LoVo (cell line): Measurements from ENCODE around the gene BIRC5.
"Not testable (repeated sequence)": the region's sequence is repeated elsewhere in the genome, so short reads cannot be mapped to it uniquely, and the experiment has no call there.

Experiments used
- DNase-seq: peaks from one replicate; pipeline ENCODE4 v3.0.0-alpha.2; 2016; ENCODE audit warnings: low spot score

BIRC5 gene

DNA sequence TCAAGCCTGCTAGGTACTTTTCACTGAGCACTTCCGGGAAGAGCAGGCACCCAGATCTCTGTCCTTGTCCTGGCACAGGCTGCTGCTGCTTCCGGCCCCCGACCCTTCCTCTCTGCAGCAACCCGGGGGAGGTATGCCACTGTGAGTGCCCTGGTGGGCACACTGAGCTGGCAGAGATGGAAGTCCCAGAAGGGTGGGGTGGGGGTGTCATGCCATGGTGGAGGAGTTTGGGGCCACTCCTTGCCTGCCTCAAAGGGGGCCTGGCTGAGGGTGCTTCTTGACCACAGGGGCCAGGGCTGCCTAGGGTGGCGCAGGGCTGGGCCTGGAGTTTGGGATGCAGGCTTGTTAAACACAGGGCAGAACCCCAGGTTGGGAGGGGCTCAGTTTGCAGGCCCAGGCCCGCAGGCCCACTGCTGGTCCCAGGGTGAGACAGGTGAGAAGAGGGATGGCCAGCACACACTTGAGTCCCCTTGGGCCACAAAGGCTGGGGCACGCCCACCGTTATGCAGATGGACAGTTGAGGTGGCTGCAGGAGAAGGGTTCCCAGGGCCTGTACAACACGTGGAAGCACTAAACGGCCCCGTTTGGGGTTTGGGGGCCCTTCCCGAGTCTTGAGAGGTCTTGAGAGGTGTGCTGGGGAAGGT lies 26.1 kb downstream of the BIRC5 start:
- DNase-seq, result no peak

- no peak for DNase-seq
Measured at GRCh38 chr17:78240839-78241238, 26.8 kb downstream of the BIRC5 start.

DNA sequence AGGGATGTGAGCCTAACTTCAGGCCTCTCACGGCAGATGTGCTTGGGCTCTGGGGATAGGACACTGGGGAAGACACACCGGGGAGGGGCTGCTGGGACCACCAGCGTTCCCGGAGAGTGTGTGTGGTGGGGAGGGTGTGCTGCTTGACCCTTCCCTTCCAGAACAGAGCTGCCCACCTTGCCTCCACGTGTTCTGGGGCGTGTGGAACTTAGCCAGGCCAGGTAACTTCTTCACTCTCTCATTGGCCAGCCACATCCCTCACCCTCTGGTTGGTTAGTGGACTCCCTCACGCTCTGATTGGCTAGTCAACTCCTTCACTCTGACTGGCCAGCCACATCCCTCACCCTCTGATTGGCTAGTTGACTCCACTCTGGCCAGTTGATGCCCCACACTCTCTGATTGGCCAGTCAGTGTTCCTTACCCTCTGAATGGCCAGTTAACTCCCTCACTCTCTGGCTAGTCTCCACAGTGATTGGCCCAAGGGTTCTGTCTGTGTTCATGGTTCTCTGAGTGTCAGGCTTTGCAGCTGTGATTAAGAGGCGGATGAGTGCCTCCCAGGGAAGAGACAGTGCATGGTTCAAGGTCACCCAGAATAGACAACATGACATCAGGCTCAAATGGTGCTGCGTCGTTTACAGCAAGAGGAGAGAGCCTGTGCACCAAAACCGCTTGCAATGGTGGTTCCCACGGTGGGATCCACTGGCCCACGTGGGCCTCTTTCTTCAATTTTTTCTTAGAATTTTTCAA lies 27.4 kb downstream of the BIRC5 start:
- no peak for DNase-seq

DNA sequence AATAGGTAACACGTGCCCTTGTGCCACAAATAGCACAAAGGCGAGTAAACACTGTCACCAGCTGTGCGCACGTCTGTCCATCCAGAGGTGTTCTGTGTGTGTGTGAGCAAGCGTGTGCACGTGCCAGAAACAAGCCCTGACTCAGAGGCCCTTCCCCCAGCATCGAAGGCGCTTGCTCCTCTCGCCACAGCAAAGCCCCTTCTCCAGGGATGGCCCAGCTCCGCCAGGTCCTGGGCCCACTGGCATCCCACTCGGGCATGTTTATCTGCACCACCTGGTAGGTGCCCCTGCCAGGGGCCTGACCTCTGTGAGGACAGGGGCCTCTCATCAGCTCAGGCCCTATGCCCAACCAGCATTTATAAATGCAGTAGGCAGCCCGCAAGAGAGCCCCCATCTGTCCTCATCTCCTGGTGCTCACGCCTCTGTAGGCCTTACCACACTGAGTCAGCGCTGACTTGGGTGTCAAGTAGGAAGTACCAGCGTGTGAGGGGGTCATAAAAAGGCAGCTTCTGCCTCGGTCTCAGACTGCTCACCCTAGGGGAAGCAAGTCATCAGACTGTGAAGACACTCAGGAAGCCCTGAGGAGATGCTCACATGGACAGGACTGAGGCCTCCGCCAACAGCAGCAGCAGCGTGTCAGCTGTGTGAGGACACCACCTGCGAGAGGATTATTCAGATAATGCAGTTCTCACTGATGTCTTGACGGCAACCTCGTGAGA lies 28.1 kb downstream of the BIRC5 start:
- no peak for DNase-seq

DNA sequence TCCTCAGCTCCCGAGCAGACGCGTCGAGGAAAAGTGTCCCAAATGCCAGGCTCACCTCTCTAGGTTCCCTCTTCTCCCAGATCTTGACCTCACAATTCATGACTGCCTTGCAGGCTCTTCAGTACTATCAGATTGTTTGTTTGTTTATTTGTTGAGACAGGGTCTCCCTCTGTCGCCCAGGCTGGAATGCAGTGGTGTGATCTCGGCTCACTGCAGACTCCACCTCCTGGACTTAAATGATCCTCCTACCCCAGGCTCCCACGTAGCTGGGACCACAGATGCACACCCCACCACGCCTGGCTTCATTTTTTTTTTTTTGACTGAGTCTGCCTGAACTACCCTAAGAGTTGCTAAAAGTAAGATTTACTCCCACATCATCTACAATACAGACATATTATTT lies 33.3 kb downstream of the BIRC5 start:
- no peak for DNase-seq

- no peak for DNase-seq
Measured at GRCh38 chr17:78248051-78248914, 34.2 kb downstream of the BIRC5 start.

DNA sequence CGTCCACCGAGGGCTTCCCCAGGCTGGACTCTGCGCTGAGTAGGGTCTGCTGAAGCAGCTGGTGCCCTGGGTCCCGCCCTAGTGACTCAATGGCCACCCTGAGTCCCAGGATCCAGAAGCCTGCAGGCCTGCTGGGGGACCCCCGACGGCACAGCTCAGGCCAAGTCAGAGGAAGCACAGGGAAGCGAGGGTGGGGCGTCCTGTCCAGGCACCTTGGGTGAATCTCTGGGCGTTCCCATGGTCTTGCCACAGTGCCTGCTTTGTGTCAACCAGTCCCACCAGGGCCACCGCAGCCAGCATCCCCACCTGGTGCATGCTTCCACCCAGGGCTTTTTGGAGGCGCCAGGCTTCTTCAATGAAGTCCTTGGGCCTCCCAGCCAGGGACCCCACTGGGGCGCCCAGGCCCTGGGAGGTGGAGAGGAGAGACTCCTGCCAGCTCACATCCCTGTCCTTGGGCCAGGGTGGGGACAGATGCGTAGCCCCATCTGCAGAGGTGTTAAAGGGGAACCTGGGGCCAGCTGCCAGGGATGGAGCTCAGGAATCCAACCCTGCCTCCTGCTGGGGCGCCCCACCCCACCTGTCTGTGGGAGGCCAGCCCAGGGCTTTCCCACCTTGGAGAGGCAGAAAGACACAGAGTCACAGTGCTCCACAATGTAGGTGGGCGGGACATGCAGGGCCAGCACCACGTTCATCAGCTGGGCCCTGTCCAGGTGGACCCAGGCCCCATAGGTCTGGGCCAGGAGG lies 35.2 kb downstream of the BIRC5 start:
- DNase-seq, result no peak

- DNase-seq, result no peak
Measured at GRCh38 chr17:78249818-78250806, 36.1 kb downstream of the BIRC5 start.

DNA sequence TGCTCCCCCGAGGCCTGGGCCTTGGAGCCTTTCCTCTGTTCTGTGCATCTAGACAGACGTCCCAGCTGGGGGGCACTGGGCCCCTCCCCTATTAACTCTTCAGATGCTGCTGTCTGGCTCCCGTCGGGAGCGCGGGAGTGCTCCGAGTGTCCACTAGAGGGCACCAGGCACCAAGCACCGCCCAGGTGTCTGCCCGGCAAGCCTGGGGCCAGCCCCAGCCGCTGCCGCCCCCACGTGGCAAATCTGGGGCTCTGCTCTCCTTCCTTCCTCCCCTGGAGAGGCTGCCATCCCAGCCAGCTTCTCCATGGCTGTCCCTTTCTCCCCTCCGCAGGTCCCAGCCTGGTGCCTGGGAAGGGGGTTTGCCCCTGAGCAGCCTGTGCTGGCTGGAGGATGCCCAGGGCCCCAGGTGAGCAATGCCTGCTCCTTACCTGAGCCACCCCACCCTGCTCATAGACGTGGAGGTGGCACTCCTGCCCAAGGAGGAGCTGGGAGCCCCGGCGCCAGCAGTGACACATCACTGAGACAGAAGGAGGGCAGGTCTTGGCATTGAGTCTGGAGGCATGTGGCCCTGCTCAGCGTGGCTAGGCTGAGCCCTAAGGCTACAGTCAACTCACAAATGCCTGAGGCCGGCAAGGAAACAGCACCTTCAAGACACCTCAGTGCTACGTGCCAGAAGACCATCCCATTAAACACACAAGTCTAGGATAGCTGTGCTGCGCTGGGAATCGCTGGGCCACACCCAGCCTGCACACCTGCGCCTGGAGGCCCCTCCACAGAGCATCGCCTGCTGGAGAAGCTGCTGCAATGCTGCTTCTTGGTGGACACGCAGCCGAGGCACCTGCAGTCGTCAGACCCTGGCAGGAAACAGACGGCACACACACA lies 37.1 kb downstream of the BIRC5 start:
- peak; percentile 83 for DNase-seq

- DNase-seq, result no peak
Measured at GRCh38 chr17:78251773-78252103, 37.7 kb downstream of the BIRC5 start.

DNA sequence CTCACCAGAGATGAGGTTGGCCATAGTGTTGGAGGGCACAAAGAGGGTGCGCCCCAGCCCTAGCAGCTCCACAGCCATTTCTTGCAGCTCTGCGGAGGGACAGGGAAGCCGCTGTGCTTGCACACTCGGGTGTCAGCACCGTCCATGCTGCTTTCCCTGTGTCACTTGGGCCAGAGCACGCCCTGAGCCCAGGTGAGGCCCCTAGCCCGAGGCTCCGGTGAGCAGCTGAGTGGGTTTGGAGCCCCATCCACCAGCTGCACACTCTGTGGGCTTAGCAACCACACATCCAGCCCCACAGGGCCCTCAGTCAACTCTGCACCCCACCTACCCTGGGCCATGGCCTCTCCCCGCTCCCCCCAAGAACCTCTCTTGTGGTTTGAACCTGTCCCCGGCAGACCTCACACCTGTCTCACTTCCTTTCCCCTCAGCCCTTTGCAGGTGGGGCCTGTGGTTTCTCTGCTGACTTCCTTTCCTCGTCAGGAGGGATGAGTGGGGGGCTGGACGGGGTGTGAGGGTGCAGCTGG lies 38.1 kb downstream of the BIRC5 start:
- no peak for DNase-seq

DNA sequence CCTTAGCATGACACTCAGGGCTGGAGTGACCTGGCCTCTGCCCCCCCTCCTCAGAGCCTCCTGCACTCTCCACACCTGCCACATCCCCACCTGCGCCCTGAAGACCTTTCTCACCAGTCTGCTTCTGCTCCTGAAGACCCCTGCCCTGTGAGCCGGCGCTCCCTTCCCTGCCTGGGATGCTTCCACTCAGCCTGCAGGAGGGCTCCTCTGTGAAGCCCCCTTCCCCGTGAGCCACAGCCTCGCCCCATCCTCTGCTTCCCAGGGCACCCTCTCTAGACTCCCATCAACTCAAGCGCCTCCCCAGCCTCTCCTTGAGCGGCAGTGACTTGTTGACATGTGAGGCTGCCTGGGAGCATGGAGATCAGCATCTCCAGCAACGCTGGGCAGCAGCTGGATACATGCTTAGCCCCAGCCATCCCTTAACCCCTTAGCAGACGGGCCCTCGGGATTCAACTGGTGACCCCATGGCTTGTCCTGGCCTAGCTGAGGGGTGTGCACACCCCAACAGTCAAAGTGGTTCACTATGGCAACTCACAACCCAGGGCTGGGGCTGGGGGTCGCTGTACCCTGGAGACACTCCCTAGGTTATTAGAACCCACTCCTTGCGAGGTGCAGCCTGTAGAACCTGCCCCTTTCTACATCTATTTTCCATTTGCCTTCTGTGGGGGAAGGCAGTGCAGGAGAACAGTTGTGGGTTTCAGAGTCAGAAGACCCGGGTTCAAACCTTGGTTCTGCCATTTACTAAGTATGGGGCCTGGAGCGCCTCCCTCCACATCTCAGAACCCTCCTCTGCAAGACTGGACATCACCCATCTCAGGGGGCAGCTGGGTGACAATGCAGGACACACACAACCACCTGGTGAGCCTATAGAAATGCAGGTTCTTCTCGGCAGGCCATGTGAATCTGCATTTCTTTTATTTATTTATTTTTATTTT lies 38.9 kb downstream of the BIRC5 start:
- no peak for DNase-seq

DNA sequence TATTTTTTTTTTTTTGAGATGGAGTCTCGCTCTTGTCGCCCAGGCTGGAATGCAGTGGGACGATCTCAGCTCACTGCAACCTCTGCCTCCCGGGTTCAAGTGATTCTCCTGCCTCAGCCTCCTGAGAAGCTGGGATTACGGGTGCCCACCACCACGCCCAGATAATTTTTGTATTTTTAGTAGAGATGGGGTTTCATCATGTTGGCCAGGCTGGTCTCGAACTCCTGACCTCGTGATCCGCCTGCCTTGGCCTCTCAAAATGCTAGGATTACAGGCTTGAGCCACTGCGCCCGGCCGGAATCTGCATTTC lies 39.5 kb downstream of the BIRC5 start:
- not testable (repeated sequence) for DNase-seq

- peak; percentile 84 for DNase-seq
Measured at GRCh38 chr17:78253946-78254672, 40.1 kb downstream of the BIRC5 start.

- no peak for DNase-seq
Measured at GRCh38 chr17:78255029-78255656, 41.1 kb downstream of the BIRC5 start.

DNA sequence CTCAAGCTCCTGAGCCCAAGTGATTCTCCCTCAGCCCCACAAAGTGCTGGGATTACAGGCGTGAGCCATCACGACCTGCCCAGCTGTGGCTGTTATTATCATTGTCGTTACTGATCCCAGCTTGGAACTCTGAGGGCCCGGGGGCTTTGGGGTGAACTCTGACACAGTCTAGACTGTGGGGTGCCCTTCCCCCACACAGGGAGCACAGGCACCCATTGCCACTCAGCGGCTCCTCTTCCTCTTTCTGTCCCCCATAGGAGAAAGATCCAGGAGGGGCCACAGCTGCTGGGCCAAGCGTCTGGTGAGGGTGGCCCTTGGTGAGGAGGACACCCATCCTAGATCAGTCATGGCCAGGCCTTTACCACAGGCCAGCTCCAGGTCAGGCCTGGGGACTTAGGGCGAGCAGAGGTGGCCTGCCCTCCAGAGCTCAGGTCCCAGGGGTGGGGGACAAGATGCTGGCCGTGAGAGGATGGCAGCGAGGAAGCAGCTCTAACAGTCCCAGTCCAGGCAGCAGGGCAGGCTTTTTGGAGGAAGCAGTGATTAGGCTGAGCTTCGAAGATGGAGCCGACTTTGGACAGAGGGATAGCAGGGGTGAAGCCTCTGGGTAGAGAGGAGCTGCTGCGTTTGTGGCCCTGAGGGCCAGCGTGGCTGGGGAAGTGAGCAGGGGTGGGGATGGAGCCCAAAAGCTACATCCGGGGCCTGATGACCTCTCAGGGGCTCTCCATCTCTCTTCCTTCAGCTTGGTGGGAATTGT lies 42.1 kb downstream of the BIRC5 start:
- no peak for DNase-seq
